Lung (tissue), 12 donors: ENCODE results near the gene TRIM7. TPM values are rescaled to one million over a fixed set of nuclear protein-coding genes. Genes with fewer than 3 reads are reported as not detected.
A peak's percentile ranks its signal among the peaks of the same experiment; 100 is the strongest.

ENCODE experiments used
- ATAC-seq: fragments of 200-7000 bp; cut with Tn5 transposase; one replicate; pipeline ENCODE4 v1.9.1; 2020; ENCODE audit warnings: moderate number of reproducible peaks; ENCODE audit not compliant: insufficient read depth, low FRiP score
- DNase-seq, 3 donors: peaks; one replicate each; pipeline ENCODE4 v3.0.0-alpha.2; 2013 to 2017
- H3K27ac ChIP-seq, 2 donors: one replicate each; pipeline ENCODE4 v1.5.1; 2013; ENCODE audit warnings: mild to moderate bottlenecking in 2 of 2, moderate library complexity in 2 of 2, control low read depth in 1 of 2, inconsistent platforms in 1 of 2, low read depth in 1 of 2, low read length in 1 of 2
- H3K27me3 ChIP-seq, 3 donors: one replicate each; pipeline ENCODE4 v1.5.1; 2013; ENCODE audit warnings: low read length in 2 of 3; ENCODE audit not compliant: control insufficient read depth in 3 of 3, insufficient read depth in 3 of 3
- H3K36me3 ChIP-seq, 4 donors: one replicate each; pipeline ENCODE4 v1.5.1; 2013; ENCODE audit warnings: low read length in 4 of 4, mild to moderate bottlenecking in 1 of 4, moderate library complexity in 1 of 4; ENCODE audit not compliant: control insufficient read depth in 4 of 4, insufficient read depth in 4 of 4
- H3K4me1 ChIP-seq, 5 donors: one replicate each; pipeline ENCODE4 v1.5.1; 2013; ENCODE audit warnings: low read length in 5 of 5, mild to moderate bottlenecking in 2 of 5, moderate library complexity in 1 of 5; ENCODE audit not compliant: control insufficient read depth in 5 of 5, insufficient read depth in 5 of 5
- H3K4me3 ChIP-seq: one replicate; pipeline ENCODE4 v1.5.1; 2013; ENCODE audit warnings: mild to moderate bottlenecking, control low read depth, moderate library complexity
- H3K9ac ChIP-seq, 2 donors: one replicate each; pipeline ENCODE4 v1.5.1; 2013; ENCODE audit warnings: low read length in 2 of 2, control low read depth in 1 of 2; ENCODE audit not compliant: insufficient read depth in 1 of 2
- H3K9me3 ChIP-seq, 4 donors: one replicate each; pipeline ENCODE4 v1.5.1; 2013; ENCODE audit warnings: low read length in 3 of 4, mild to moderate bottlenecking in 1 of 4, moderate library complexity in 1 of 4; ENCODE audit not compliant: control insufficient read depth in 4 of 4, insufficient read depth in 3 of 4
- CTCF ChIP-seq: IDR thresholded peaks from 2 replicates; pipeline ENCODE4 v1.5.1; 2012; ENCODE audit warnings: mild to moderate bottlenecking; ENCODE audit errors: control extremely low read depth, extremely low read depth
- WGBS, 2 donors: extraction: QIAGEN DNeasy Blood & Tissue Kit; methylation state at CpG; one replicate each; pipeline ENCODE4 v1.1.7; 2013; 5-methylcytosine and 5-hydroxymethylcytosine counted together
- polyA plus RNA-seq, 2 donors: library from polyadenylated mRNA; stranded (reverse); fragments of 200-250 nt; gene quantifications; one replicate each; pipeline ENCODE4 v1.2.1, GENCODE V29; 2013
- total RNA-seq, 2 donors: library from RNA; depleted of rRNA in 1 of 2; stranded (reverse); fragments of >200 nt in 1 of 2; gene quantifications; one replicate each; pipeline ENCODE4 v1.2.1, GENCODE V29; 2014 to 2021
- donor health status: control.
- donor health status: control.
- donor health status: Bipolar disorder and iron deficiency.
- donor health status: healthy.
- donor health status: DM: yes; HTN: yes; CAD: no.

TRIM7 gene
- total and polyA plus RNA-seq, 4 donors: 0.46 to 3.8 (median 2.4) TPM

- Histone ChIP-seq H3K9ac (no peak overlapping the region), H3K27ac (peak overlapping the region; percentile 16 to 30)
These were observed 727 bp downstream of the TRIM7 start for GRCh38 chr5:181204113-181204825.

GRCh38 chr5:181203777-181204112, 1.3 kb downstream of the TRIM7 start:
- Histone ChIP-seq H3K4me3 (peak overlapping the region; percentile 33), H3K27me3 (peaks cover 0 to 43% (median 30%) of the 10 kb centered on the region in 3 donors), H3K9ac (no peak overlapping the region), H3K36me3 (no peaks in the 10 kb centered on the region), H3K27ac (no peak overlapping the region), H3K4me1 (peaks cover 0 to 22% (median 4%) of the 10 kb centered on the region in 5 donors), H3K9me3 (no peaks in the 10 kb centered on the region)
- no peak for DNase-seq
- 7% methylated on average over 17 of the region's 17 CpGs for WGBS, 2 donors
- ATAC-seq: no peak
- no peak for TF ChIP-seq CTCF

More at GRCh38 chr5:181204113-181204825, 727 bp downstream of the TRIM7 start:
- DNase-seq: peak in 2 of 3 donors; percentile 34
- H3K9me3 ChIP-seq: no peaks in the 10 kb centered on the region
- H3K27me3 ChIP-seq: peaks cover 0 to 43% (median 28%) of the 10 kb centered on the region in 3 donors
- WGBS, 2 donors: 1 to 2% methylated on average over 59 to 67 of the region's 67 CpGs
- peak; percentile 1 for ATAC-seq
- H3K4me3 ChIP-seq: peak overlapping the region; percentile 52
- no peak for TF ChIP-seq CTCF
- peaks cover 0 to 22% (median 4%) of the 10 kb centered on the region in 5 donors for H3K4me1 ChIP-seq
- no peaks in the 10 kb centered on the region for H3K36me3 ChIP-seq

- H3K4me3 ChIP-seq: no peak overlapping the region
- no peak overlapping the region for H3K27ac ChIP-seq
- 46 to 56% methylated on average over 11 of the region's 11 CpGs for WGBS, 2 donors
- no peak for TF ChIP-seq CTCF
- H3K9ac ChIP-seq: no peak overlapping the region
- no peak for ATAC-seq
- peaks cover 0 to 22% (median 4%) of the 10 kb centered on the region in 5 donors for H3K4me1 ChIP-seq
- H3K9me3 ChIP-seq: no peaks in the 10 kb centered on the region
- no peaks in the 10 kb centered on the region for H3K36me3 ChIP-seq
- peaks cover 0 to 43% (median 30%) of the 10 kb centered on the region in 3 donors for H3K27me3 ChIP-seq
- DNase-seq: peak in 1 of 3 donors; percentile 73
These were observed 1.8 kb downstream of the TRIM7 start for GRCh38 chr5:181203093-181203711.
